ENCODE data around the gene PTCSC3. TPM values are rescaled to one million over a fixed set of nuclear protein-coding genes. Genes with fewer than 3 reads are reported as not detected.

The PTCSC3 gene
- total RNA-seq, 2 donors from 2014 or later, result not detected

DNA sequence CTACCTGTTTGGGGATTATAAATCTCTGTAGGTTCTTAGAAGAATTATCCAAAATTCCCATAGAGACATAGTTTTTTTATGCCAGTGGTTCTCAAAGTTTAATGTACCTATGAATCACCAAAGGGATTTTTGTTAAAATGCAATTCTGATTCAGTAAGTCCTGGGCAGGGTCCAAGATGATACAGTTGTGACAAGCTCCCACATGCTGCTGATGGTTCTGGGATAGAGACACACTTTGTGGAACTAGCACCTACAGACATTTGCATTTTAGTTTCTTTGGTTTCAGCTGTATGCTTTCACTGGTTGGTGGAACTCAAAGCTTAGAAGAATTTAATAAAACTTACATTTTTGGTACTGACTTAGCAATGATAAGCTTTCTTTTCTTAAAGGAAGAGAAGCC lies 80.4 kb downstream of the PTCSC3 start:
- Histone ChIP-seq H3K4me1 (ENCODE audit: control insufficient read depth, insufficient read depth, low read length) (no peaks in the 10 kb centered on the region), H3K4me3 (ENCODE audit: low read length) (no peak overlapping the region), H3K9me3 (ENCODE audit: control insufficient read depth, low read length) (no peaks in the 10 kb centered on the region), H3K27ac (ENCODE audit: low read depth, low read length) (no peak overlapping the region), H3K9ac (ENCODE audit: extremely low read depth, low read length, poor library complexity, severe bottlenecking) (no peak overlapping the region), H3K36me3 (ENCODE audit: control insufficient read depth, insufficient read depth, low read length) (no peaks in the 10 kb centered on the region), H3K27me3 (ENCODE audit: control insufficient read depth, insufficient read depth, low read length, poor library complexity, severe bottlenecking) (no peaks in the 10 kb centered on the region)
- Mint-ChIP-seq H3K9me3 (no peaks in the 10 kb centered on the region), H3K27me3 (ENCODE audit: insufficient read depth) (no peaks in the 10 kb centered on the region), H3K4me1 (no peaks in the 10 kb centered on the region), H3K4me3 (no peak overlapping the region), H3K36me3 (ENCODE audit: low read depth) (no peaks in the 10 kb centered on the region), H3K27ac (no peak overlapping the region)
- TF ChIP-seq, protein P1, sequence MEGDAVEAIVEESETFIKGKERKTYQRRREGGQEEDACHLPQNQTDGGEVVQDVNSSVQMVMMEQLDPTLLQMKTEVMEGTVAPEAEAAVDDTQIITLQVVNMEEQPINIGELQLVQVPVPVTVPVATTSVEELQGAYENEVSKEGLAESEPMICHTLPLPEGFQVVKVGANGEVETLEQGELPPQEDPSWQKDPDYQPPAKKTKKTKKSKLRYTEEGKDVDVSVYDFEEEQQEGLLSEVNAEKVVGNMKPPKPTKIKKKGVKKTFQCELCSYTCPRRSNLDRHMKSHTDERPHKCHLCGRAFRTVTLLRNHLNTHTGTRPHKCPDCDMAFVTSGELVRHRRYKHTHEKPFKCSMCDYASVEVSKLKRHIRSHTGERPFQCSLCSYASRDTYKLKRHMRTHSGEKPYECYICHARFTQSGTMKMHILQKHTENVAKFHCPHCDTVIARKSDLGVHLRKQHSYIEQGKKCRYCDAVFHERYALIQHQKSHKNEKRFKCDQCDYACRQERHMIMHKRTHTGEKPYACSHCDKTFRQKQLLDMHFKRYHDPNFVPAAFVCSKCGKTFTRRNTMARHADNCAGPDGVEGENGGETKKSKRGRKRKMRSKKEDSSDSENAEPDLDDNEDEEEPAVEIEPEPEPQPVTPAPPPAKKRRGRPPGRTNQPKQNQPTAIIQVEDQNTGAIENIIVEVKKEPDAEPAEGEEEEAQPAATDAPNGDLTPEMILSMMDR (conservative IDR thresholded peaks at IDR 0.05), result no peak
- DNase-seq, result no peak

DNA sequence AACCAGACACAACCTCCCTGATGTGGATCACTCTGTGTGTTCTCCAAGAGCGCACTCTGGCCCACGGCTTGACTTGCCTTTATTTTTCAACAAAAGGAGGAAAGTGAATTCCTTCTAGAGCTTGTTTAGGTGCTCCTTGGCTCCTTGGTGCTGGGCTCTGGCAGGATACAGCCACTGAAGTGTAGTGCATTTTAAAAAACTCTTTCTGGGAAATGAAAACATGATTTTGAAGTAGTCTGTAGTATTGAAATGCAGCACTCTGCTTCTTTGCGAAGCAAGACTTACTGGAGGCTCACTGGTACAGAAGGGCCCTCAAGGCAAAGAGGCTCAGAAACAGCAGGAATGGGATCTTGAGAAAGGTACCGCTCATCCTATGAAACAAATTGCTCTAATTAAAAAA lies 81.6 kb downstream of the PTCSC3 start:
- no peaks in the 10 kb centered on the region for H3K36me3 Mint-ChIP-seq (ENCODE audit: low read depth)

DNA sequence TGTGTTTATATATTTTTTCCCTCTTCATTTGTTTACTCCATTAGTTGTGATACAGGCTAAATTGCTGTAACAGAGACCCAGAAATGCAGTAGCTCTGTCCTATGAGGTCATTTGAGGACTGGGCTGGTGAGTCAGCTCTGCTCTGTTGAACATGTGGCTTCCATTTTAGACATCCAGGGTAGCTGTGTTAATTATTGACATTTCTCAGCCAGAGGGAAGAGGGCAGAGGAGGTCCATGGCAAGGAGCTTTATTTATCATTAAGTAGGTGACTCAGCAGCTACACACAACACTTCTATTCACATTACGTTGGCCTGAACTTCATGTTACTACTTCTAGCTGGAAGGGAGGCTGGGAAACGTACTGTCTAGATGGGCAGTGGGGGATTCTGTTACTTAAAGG lies 85.4 kb downstream of the PTCSC3 start:
- Mint-ChIP-seq H3K9me3 (no peaks in the 10 kb centered on the region), H3K27ac (no peak overlapping the region), H3K27me3 (ENCODE audit: insufficient read depth) (peaks cover 10% of the 10 kb centered on the region), H3K36me3 (ENCODE audit: low read depth) (no peaks in the 10 kb centered on the region), H3K4me1 (no peaks in the 10 kb centered on the region), H3K4me3 (no peak overlapping the region)
- 86% methylated on average over 2 of the region's 2 CpGs; no CpG with 5 or more reads in 1 of the 2 experiments for WGBS, 2 experiments (ENCODE audit: insufficient coverage in 1 of 2, insufficient read length in 1 of 2)
- no peak for DNase-seq
- Histone ChIP-seq H3K9ac (ENCODE audit: extremely low read depth, low read length, poor library complexity, severe bottlenecking) (no peak overlapping the region), H3K36me3 (ENCODE audit: control insufficient read depth, insufficient read depth, low read length) (no peaks in the 10 kb centered on the region), H3K4me3 (ENCODE audit: low read length) (no peak overlapping the region), H3K27ac (ENCODE audit: low read depth, low read length) (no peak overlapping the region), H3K27me3 (ENCODE audit: control insufficient read depth, insufficient read depth, low read length, poor library complexity, severe bottlenecking) (no peaks in the 10 kb centered on the region), H3K9me3 (ENCODE audit: control insufficient read depth, low read length) (no peaks in the 10 kb centered on the region), H3K4me1 (ENCODE audit: control insufficient read depth, insufficient read depth, low read length) (no peaks in the 10 kb centered on the region)
- TF ChIP-seq, protein P1 (conservative IDR thresholded peaks at IDR 0.05), result no peak

More for the DNA sequence above, 81.6 kb downstream of the PTCSC3 start:
- H3K27me3 ChIP-seq (ENCODE audit: control insufficient read depth, insufficient read depth, low read length, poor library complexity, severe bottlenecking), result no peaks in the 10 kb centered on the region
- TF ChIP-seq, protein P1 (conservative IDR thresholded peaks at IDR 0.05), result no peak
- no peak overlapping the region for H3K9ac ChIP-seq (ENCODE audit: extremely low read depth, low read length, poor library complexity, severe bottlenecking)
- H3K36me3 ChIP-seq (ENCODE audit: control insufficient read depth, insufficient read depth, low read length), result no peaks in the 10 kb centered on the region
- Mint-ChIP-seq H3K27me3 (ENCODE audit: insufficient read depth) (no peaks in the 10 kb centered on the region), H3K4me1 (no peaks in the 10 kb centered on the region), H3K4me3 (no peak overlapping the region), H3K27ac (no peak overlapping the region), H3K9me3 (no peaks in the 10 kb centered on the region)
- H3K27ac ChIP-seq (ENCODE audit: low read depth, low read length), result no peak overlapping the region
- no peaks in the 10 kb centered on the region for H3K4me1 ChIP-seq (ENCODE audit: control insufficient read depth, insufficient read depth, low read length)
- 93% methylated on average over 4 of the region's 4 CpGs for WGBS, 2 experiments (ENCODE audit: insufficient coverage in 1 of 2, insufficient read length in 1 of 2)
- DNase-seq, result no peak
- H3K4me3 ChIP-seq (ENCODE audit: low read length), result no peak overlapping the region
- no peaks in the 10 kb centered on the region for H3K9me3 ChIP-seq (ENCODE audit: control insufficient read depth, low read length)

All from endodermal cell (in vitro differentiated cells).